Sigmoid colon (tissue), 7 donors: Measurements from ENCODE around the gene SCART1. TPM values are rescaled to one million over a fixed set of nuclear protein-coding genes. Genes with fewer than 3 reads are reported as not detected.

ENCODE experiments used
- DNase-seq: peaks from one replicate; pipeline ENCODE4 v3.0.0-alpha.2; 2019
- H3K27ac ChIP-seq, 4 donors: fragments of 200-600 bp; sonication (generic); one replicate each; pipeline ENCODE4 v1.5.1; 2016 to 2019; ENCODE audit warnings: mild to moderate bottlenecking in 1 of 4
- H3K27me3 ChIP-seq, 3 donors: fragments of 200-600 bp; sonication (generic); one replicate each; pipeline ENCODE4 v1.5.1; 2019; ENCODE audit warnings: mild to moderate bottlenecking in 1 of 3
- H3K36me3 ChIP-seq, 4 donors: fragments of 200-600 bp; sonication (generic); one replicate each; pipeline ENCODE4 v1.5.1; 2016 to 2019
- H3K4me1 ChIP-seq, 4 donors: fragments of 200-600 bp; sonication (generic); one replicate each; pipeline ENCODE4 v1.5.1; 2017 to 2019
- H3K4me3 ChIP-seq, 4 donors: fragments of 200-600 bp; sonication (generic); one replicate each; pipeline ENCODE4 v1.5.1; 2017 to 2019; ENCODE audit warnings: mild to moderate bottlenecking in 2 of 4, moderate library complexity in 1 of 4
- H3K9me3 ChIP-seq, 4 donors: fragments of 200-600 bp in 3 of 4; sonication (generic) in 3 of 4; one replicate each; pipeline versions ENCODE4 v1.5.1 to v1.6.1; 2013 to 2019
- CTCF ChIP-seq, 4 experiments: fragments of 450-650 bp in 3 of 4; fragments of 200-600 bp in 1 of 4; IDR thresholded peaks; one replicate each; pipeline ENCODE4 v1.5.1; 2016 to 2019; ENCODE audit warnings: antibody characterized with exemption in 4 of 4, mild to moderate bottlenecking in 3 of 4, moderate library complexity in 2 of 4
- EP300 ChIP-seq, 4 donors: sonication (generic); formaldehyde crosslinking; IDR thresholded peaks; one replicate each; pipeline ENCODE4 v1.6.1; 2017; ENCODE audit warnings: antibody characterized with exemption in 4 of 4
- POLR2A ChIP-seq, 2 donors: fragments of 450-650 bp; IDR thresholded peaks; one replicate each; pipeline ENCODE4 v1.6.1; 2016; ENCODE audit warnings: antibody characterized with exemption in 2 of 2, mild to moderate bottlenecking in 2 of 2, moderate library complexity in 2 of 2
- POLR2AphosphoS5 ChIP-seq, 4 donors: sonication (generic); formaldehyde crosslinking; IDR thresholded peaks; one replicate each; pipeline ENCODE4 v1.6.1; 2017; ENCODE audit warnings: antibody characterized with exemption in 4 of 4
- WGBS, 2 donors: extraction: QIAGEN DNeasy Blood & Tissue Kit; methylation state at CpG; one replicate each; pipeline ENCODE4 v1.1.7; 2013; 5-methylcytosine and 5-hydroxymethylcytosine counted together
- intact Hi-C: fragments of 100-400 bp; cut with DNase I; formaldehyde crosslinking; loops from one replicate; pipeline ENCODE4 v1.15.1; 2023
- polyA plus RNA-seq, 3 donors: library from polyadenylated mRNA; stranded (reverse); fragments of 200-250 nt; gene quantifications; one replicate each; pipeline ENCODE4 v1.2.3, GENCODE V29; 2013
- total RNA-seq, 4 donors: library from RNA; depleted of rRNA; stranded (reverse); fragments of >200 nt; gene quantifications; one replicate each; pipeline ENCODE4 v1.1.0, GENCODE V29; 2016
- donor health status: healthy with polysubstance abuse.
- donor health status: Bipolar disorder and iron deficiency.
- donor health status: healthy.

SCART1 gene
- total and polyA plus RNA-seq, 7 donors, result 0.99 to 4.7 (median 2.9) TPM; not detected in 2

- TF ChIP-seq POLR2A (IDR thresholded peaks at IDR 0.05), result no peak
- TF ChIP-seq POLR2AphosphoS5 (IDR thresholded peaks at IDR 0.05), result no peak
- TF ChIP-seq EP300 (IDR thresholded peaks at IDR 0.05), result no peak
- no peak for TF ChIP-seq CTCF (IDR thresholded peaks at IDR 0.05)
- H3K27ac ChIP-seq, result no peak overlapping the region
- H3K9me3 ChIP-seq, result peaks cover 0 to 20% (median 10%) of the 10 kb centered on the region in 4 donors
- H3K4me3 ChIP-seq, result no peak overlapping the region
- H3K4me1 ChIP-seq, result no peaks in the 10 kb centered on the region
- WGBS, 2 donors, result 90 to 92% methylated on average over 22 of the region's 22 CpGs
- no peaks in the 10 kb centered on the region for H3K36me3 ChIP-seq
- DNase-seq, result peak; percentile 56
- intact Hi-C loops, result no loop called here
- no peaks in the 10 kb centered on the region for H3K27me3 ChIP-seq
Observed at GRCh38 chr10:133445268-133445732, 8.4 kb upstream of the SCART1 start.

- TF ChIP-seq CTCF (IDR thresholded peaks at IDR 0.05), result no peak
- no peak for TF ChIP-seq EP300 (IDR thresholded peaks at IDR 0.05)
- TF ChIP-seq POLR2A (IDR thresholded peaks at IDR 0.05), result no peak
- TF ChIP-seq POLR2AphosphoS5 (IDR thresholded peaks at IDR 0.05), result no peak
- no peaks in the 10 kb centered on the region for H3K4me1 ChIP-seq
- no peaks in the 10 kb centered on the region for H3K27me3 ChIP-seq
- no peak for DNase-seq
- no peak overlapping the region for H3K27ac ChIP-seq
- H3K9me3 ChIP-seq, result peaks cover 0 to 20% (median 10%) of the 10 kb centered on the region in 4 donors
- intact Hi-C loops, result no loop called here
- no peak overlapping the region for H3K4me3 ChIP-seq
- H3K36me3 ChIP-seq, result no peaks in the 10 kb centered on the region
- whole genome bisulfite sequencing, 2 donors, result 63 to 76% methylated on average over 80 of the region's 80 CpGs
Observed at GRCh38 chr10:133445751-133446708, 7.7 kb upstream of the SCART1 start.

GRCh38 chr10:133446979-133447378 lies 6.8 kb upstream of the SCART1 start:
- no peak for TF ChIP-seq EP300 (IDR thresholded peaks at IDR 0.05)
- TF ChIP-seq POLR2A (IDR thresholded peaks at IDR 0.05), result no peak
- TF ChIP-seq POLR2AphosphoS5 (IDR thresholded peaks at IDR 0.05), result no peak
- no peak for TF ChIP-seq CTCF (IDR thresholded peaks at IDR 0.05)
- Histone ChIP-seq H3K4me3 (no peak overlapping the region), H3K27ac (no peak overlapping the region), H3K9me3 (peaks cover 0 to 20% (median 10%) of the 10 kb centered on the region in 4 donors), H3K4me1 (no peaks in the 10 kb centered on the region), H3K27me3 (no peaks in the 10 kb centered on the region), H3K36me3 (no peaks in the 10 kb centered on the region)
- WGBS, 2 donors, result 88 to 91% methylated on average over 11 of the region's 11 CpGs
- intact Hi-C loops, result no loop called here
- DNase-seq, result no peak

- Histone ChIP-seq H3K9me3 (peaks cover 0 to 20% (median 10%) of the 10 kb centered on the region in 4 donors), H3K36me3 (no peaks in the 10 kb centered on the region), H3K4me1 (no peaks in the 10 kb centered on the region), H3K4me3 (no peak overlapping the region), H3K27ac (no peak overlapping the region), H3K27me3 (no peaks in the 10 kb centered on the region)
- DNase-seq, result no peak
- intact Hi-C loops, result no loop called here
- TF ChIP-seq POLR2AphosphoS5 (IDR thresholded peaks at IDR 0.05) (no peak), EP300 (IDR thresholded peaks at IDR 0.05) (no peak), POLR2A (IDR thresholded peaks at IDR 0.05) (no peak), CTCF (IDR thresholded peaks at IDR 0.05) (no peak)
Observed at GRCh38 chr10:133448120-133448519, 5.6 kb upstream of the SCART1 start.
